K562 treated with DMSO at 1 percent for 12 hours (cell line): Measurements from ENCODE around the gene ITGB8. TPM values are rescaled to one million over a fixed set of nuclear protein-coding genes. Genes with fewer than 3 reads are reported as not detected.

Experiments used
- total RNA-seq: library from RNA; unstranded; fragments of 300-600 nt; gene quantifications from 2 replicates; pipeline ENCODE4 v1.2.3, GENCODE V29; 2022; ENCODE audit not compliant: insufficient read depth

ITGB8 gene
- not detected in 2 replicates for total RNA-seq

DNA sequence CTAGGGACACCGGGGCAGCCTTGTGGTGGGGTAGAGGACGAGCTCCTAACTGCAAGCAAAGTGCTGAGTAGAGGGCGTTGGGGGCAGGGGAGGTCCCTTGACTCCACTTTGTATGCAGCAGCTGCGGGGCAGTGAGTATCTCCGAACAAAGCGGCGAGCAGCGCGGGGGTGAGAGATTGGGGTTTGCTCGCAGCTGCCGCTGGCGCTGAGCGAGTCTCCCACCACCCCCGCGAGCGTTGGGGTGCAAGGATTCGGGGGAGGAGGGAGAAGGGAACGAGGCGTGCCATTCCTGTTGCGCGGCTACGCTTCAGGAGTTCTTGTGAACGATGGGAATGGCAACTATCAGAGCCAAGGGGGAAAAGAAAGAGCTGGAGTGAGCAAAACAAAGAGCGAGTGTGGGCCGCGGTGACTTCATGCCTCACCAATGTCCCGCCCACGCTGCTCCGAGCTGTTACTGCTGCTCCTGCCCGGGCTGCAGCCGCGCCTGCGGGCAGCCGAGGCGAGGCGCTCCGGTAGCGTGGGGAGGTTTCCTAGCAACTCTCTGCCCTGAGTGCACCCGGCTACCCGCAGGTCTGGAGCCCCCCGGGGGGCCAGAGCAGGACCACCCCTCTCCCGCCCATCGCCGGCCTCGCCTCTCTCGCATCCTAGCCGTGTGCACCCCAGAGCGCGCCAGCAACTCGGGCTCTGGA is at the start of gene ITGB8:
ITGB8 (plus strand) TSS at position 662 of the 689 bp plus-strand sequence. CDS start 907 bp downstream, outside the sequence.

Other genes with a start within 250 kb of the ITGB8 start
- 0.76 and 6.9 TPM in 2 replicates for gene MACC1, start 113.5 kb upstream of the ITGB8 start, total RNA-seq